Tibial artery (tissue), 4 donors: Measurements from ENCODE around the gene SCFD2.
"Not testable (repeated sequence)": the region's sequence is repeated elsewhere in the genome, so short reads cannot be mapped to it uniquely, and the experiment has no call there.

ENCODE experiments used
- DNase-seq, 2 donors: peaks; one replicate each; pipeline ENCODE4 v3.0.0-alpha.2; 2019
- H3K27ac ChIP-seq, 2 donors: fragments of 200-600 bp; sonication (generic) in 1 of 2; 1 replicate in 1 of 2; 2 replicates in 1 of 2; pipeline ENCODE4 v1.5.1; 2018 to 2019; ENCODE audit warnings: mild to moderate bottlenecking in 1 of 2
- H3K27me3 ChIP-seq, 2 donors: fragments of 200-600 bp; sonication (generic) in 1 of 2; one replicate each; pipeline versions ENCODE4 v1.5.1 to v1.6.0; 2016 to 2019
- H3K36me3 ChIP-seq, 3 donors: fragments of 200-600 bp; sonication (generic) in 2 of 3; one replicate each; pipeline ENCODE4 v1.5.1; 2016 to 2019; ENCODE audit warnings: mild to moderate bottlenecking in 2 of 3
- H3K4me1 ChIP-seq, 4 donors: fragments of 200-600 bp; sonication (generic) in 2 of 4; 1 replicate in 3 of 4; 2 replicates in 1 of 4; pipeline ENCODE4 v1.5.1; 2016 to 2019
- H3K4me3 ChIP-seq, 2 donors: fragments of 200-600 bp; sonication (generic) in 1 of 2; 1 replicate in 1 of 2; 2 replicates in 1 of 2; pipeline ENCODE4 v1.5.1; 2018 to 2019; ENCODE audit warnings: mild to moderate bottlenecking in 2 of 2
- H3K9me3 ChIP-seq, 3 donors: fragments of 200-600 bp; sonication (generic) in 1 of 3; one replicate each; pipeline ENCODE4 v1.5.1; 2016 to 2019
- CTCF ChIP-seq, 2 experiments: fragments of 200-600 bp in 1 of 2; fragments of 450-650 bp in 1 of 2; IDR thresholded peaks; one replicate each; pipeline ENCODE4 v1.5.1; 2017 to 2019; ENCODE audit warnings: antibody characterized with exemption in 2 of 2, mild to moderate bottlenecking in 1 of 2, moderate library complexity in 1 of 2
- intact Hi-C: fragments of 100-400 bp; cut with DNase I; formaldehyde crosslinking; loops from one replicate; pipeline ENCODE4 v1.15.0; 2023; ENCODE audit warnings: low total_unique reads

Gene SCFD2

GRCh38 chr4:53355930-53356521, 9.8 kb downstream of the SCFD2 start:
- no peak for DNase-seq
- intact Hi-C loops, result no loop called here
- no peak overlapping the region for H3K27ac ChIP-seq
- no peak overlapping the region for H3K4me3 ChIP-seq
- H3K27me3 ChIP-seq, result no peaks in the 10 kb centered on the region
- H3K9me3 ChIP-seq, result no peaks in the 10 kb centered on the region
- TF ChIP-seq CTCF (IDR thresholded peaks at IDR 0.05), result no peak
- H3K4me1 ChIP-seq, result peaks cover 0 to 8% (median 0%) of the 10 kb centered on the region in 4 donors
- peaks cover 0 to 13% (median 5%) of the 10 kb centered on the region in 3 donors for H3K36me3 ChIP-seq

- intact Hi-C loops, result no loop called here
- H3K4me1 ChIP-seq, result no peaks in the 10 kb centered on the region
- DNase-seq, result no peak
- H3K27ac ChIP-seq, result no peak overlapping the region
- H3K27me3 ChIP-seq, result no peaks in the 10 kb centered on the region
- no peak for TF ChIP-seq CTCF (IDR thresholded peaks at IDR 0.05)
- H3K9me3 ChIP-seq, result no peaks in the 10 kb centered on the region
- no peak overlapping the region for H3K4me3 ChIP-seq
- peaks cover 0 to 13% (median 5%) of the 10 kb centered on the region in 3 donors for H3K36me3 ChIP-seq
Observed at GRCh38 chr4:53354012-53354722, 11.7 kb downstream of the SCFD2 start.

GRCh38 chr4:53349091-53349491, 16.8 kb downstream of the SCFD2 start:
- Histone ChIP-seq H3K36me3 (peaks cover 0 to 13% (median 5%) of the 10 kb centered on the region in 3 donors), H3K27ac (no peak overlapping the region), H3K4me3 (no peak overlapping the region), H3K4me1 (peaks cover 0 to 15% (median 4%) of the 10 kb centered on the region in 4 donors), H3K9me3 (no peaks in the 10 kb centered on the region), H3K27me3 (no peaks in the 10 kb centered on the region)
- intact Hi-C loops, result no loop called here
- DNase-seq, result no peak
- no peak for TF ChIP-seq CTCF (IDR thresholded peaks at IDR 0.05)

GRCh38 chr4:53348046-53348445, 17.8 kb downstream of the SCFD2 start:
- no peak for DNase-seq
- no peaks in the 10 kb centered on the region for H3K9me3 ChIP-seq
- no peak overlapping the region for H3K27ac ChIP-seq
- no peak for TF ChIP-seq CTCF (IDR thresholded peaks at IDR 0.05)
- no peak overlapping the region for H3K4me3 ChIP-seq
- intact Hi-C loops, result no loop called here
- peaks cover 0 to 11% (median 2%) of the 10 kb centered on the region in 3 donors for H3K36me3 ChIP-seq
- H3K4me1 ChIP-seq, result peaks cover 0 to 15% (median 4%) of the 10 kb centered on the region in 4 donors
- no peaks in the 10 kb centered on the region for H3K27me3 ChIP-seq

GRCh38 chr4:53346920-53347852, 18.7 kb downstream of the SCFD2 start:
- no peak for TF ChIP-seq CTCF (IDR thresholded peaks at IDR 0.05)
- intact Hi-C loops, result no loop called here
- peaks cover 0 to 2% (median 0%) of the 10 kb centered on the region in 3 donors for H3K36me3 ChIP-seq
- H3K27ac ChIP-seq, result no peak overlapping the region
- H3K4me3 ChIP-seq, result no peak overlapping the region
- H3K27me3 ChIP-seq, result no peaks in the 10 kb centered on the region
- H3K4me1 ChIP-seq, result peaks cover 0 to 15% (median 4%) of the 10 kb centered on the region in 4 donors
- H3K9me3 ChIP-seq, result no peaks in the 10 kb centered on the region
- DNase-seq, result no peak

GRCh38 chr4:53346392-53346791, 19.5 kb downstream of the SCFD2 start:
- DNase-seq, H3K4me3 ChIP-seq, H3K27ac ChIP-seq, H3K9me3 ChIP-seq, H3K36me3 ChIP-seq, intact Hi-C loops, H3K27me3 ChIP-seq: not testable (repeated sequence)
- H3K4me1 ChIP-seq, result peaks cover 0 to 15% (median 4%) of the 10 kb centered on the region in 4 donors

- intact Hi-C loops, H3K9me3 ChIP-seq, DNase-seq, H3K4me1 ChIP-seq, H3K36me3 ChIP-seq, H3K27me3 ChIP-seq, H3K27ac ChIP-seq, H3K4me3 ChIP-seq: not testable (repeated sequence)
Observed at GRCh38 chr4:53340145-53340544, 25.7 kb downstream of the SCFD2 start.

- H3K4me3 ChIP-seq, intact Hi-C loops, H3K27me3 ChIP-seq, H3K36me3 ChIP-seq, H3K27ac ChIP-seq, DNase-seq, H3K9me3 ChIP-seq, H3K4me1 ChIP-seq: not testable (repeated sequence)
Observed at GRCh38 chr4:53334916-53335315, 30.9 kb downstream of the SCFD2 start.
